Measurements from ENCODE around the gene SKIDA1.

SKIDA1 gene

DNA sequence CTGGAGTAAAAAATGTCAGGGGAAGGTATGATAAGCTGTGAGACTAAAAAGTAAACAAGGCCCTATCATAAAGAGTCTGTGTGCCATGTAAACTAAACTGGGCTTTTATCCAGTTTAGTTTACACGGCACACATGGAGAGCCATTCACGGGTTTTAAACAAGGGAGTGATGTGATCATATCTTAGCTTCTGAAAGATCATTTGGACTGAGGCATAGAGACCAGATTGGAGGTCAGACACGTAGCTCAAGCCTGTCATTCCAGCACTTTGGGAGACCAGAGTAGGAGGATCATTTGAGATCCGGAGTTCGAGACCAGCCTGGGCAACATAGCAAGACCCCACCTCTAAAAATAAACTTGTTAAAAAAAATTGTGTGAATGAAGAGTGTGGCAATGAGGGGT, 50.1 kb downstream of the SKIDA1 start:
- no peak for FAIRE-seq

DNA sequence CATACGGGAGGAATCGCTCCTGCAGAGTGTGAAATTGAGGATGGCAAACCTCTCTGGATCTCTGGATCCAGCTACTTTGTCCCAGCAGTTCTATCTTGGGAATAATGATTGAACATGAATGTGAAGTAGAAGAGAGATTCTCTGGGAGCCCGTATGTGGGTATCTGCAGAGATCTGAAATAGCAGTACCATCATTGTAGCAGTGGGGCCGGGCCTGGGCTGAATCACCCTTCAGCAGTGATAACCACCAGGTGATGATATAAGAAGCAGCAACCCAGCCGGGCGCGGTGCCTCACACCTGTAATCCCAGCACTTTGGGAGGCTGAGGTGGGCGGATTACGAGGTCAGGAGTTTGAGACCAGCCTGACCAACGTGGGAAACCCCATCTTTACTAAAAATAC, 51.9 kb downstream of the SKIDA1 start:
- FAIRE-seq = no peak

GRCh38 chr10:21473135-21473534, 52.3 kb downstream of the SKIDA1 start:
- FAIRE-seq = no peak

DNA sequence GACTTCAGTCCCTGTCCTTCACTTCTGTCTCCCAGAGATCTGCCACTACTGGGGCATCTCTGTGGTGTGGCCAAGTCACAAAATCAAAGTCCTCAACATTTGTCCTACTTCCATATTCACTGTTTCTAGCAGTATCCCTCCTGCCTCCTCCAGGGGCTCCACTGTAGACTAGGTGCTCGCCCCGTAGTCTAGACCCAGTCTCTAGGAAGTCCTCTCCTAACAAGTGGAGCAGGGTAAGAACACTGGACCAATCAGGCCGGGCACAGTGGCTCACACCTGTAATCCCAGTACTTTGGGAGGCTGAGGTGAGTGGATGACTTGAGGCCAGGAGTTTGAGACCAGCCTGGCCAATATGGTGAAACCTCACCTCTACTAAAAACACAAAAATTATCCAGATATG, 57.4 kb downstream of the SKIDA1 start:
- FAIRE-seq = no peak

DNA sequence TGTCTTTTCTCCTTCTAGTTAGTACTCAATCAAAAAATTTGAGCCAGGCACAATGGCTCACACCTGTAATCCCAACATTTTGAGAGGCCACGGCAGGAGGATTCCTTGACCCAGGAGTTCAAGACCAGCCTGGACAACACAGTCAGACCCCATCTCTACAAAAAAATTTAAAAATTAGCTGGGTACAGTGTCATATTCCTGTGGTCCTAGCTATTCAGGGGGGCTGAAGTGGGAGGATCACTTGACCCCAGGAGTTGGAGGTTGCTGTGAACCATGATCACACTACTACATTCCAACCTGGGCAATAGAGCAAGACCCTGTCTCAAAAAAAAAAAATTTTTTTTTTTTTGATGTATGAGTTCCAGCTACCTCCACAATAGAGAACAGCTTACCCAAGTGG, 57.8 kb downstream of the SKIDA1 start:
- FAIRE-seq = no peak

DNA sequence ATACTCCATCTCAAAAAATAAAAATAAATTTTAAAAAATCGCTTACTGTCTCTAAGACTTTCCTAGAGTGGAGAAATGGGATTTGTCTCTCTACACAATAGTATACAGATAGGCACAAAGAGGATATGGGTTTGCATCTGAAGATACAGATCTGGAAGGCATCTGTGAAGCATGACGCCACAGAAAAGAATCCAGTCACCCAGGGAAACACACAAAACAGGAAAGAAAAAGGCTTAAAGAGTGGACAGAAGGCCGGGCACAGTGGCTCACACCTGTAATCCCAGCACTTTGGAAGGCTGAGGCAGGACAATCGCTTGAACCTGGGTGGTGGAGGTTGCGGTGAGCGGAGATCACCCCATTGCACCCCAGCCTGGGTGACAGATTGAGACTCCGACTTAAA, 61.3 kb downstream of the SKIDA1 start:
- FAIRE-seq = no peak
